Measurements from ENCODE around the gene TNFRSF8.

- TF ChIP-seq POLR2AphosphoS5 (IDR thresholded peaks at IDR 0.05) = no peak
- peak; percentile 89 for TF ChIP-seq POLR2A (IDR thresholded peaks at IDR 0.05)
These were observed 103.9 kb downstream of the TNFRSF8 start, which contains the start of gene TNFRSF1B for GRCh38 chr1:12166834-12167492.
